ENCODE measurements around the gene POLR1B.
"Not testable (repeated sequence)": the region's sequence is repeated elsewhere in the genome, so short reads cannot be mapped to it uniquely, and the experiment has no call there.

POLR1B gene

GRCh38 chr2:112516801-112517200, 25.5 kb upstream of the POLR1B start:
- no peak overlapping the region for H3K4me3 ChIP-seq (ENCODE audit: control insufficient read depth, low read depth, low read length)
- DNase-seq (ENCODE audit: low read depth): no peak
- no peak for TF ChIP-seq CTCF (IDR thresholded peaks at IDR 0.05; ENCODE audit: control insufficient read depth, insufficient read depth, low read depth, low read length, missing control alignments)

GRCh38 chr2:112518807-112519206, 23.5 kb upstream of the POLR1B start:
- H3K4me3 ChIP-seq (ENCODE audit: control insufficient read depth, low read depth, low read length): no peak overlapping the region
- no peak for DNase-seq (ENCODE audit: low read depth)
- TF ChIP-seq CTCF (IDR thresholded peaks at IDR 0.05; ENCODE audit: control insufficient read depth, insufficient read depth, low read depth, low read length, missing control alignments): no peak

- no peak for DNase-seq (ENCODE audit: low read depth)
- TF ChIP-seq CTCF (IDR thresholded peaks at IDR 0.05; ENCODE audit: control insufficient read depth, insufficient read depth, low read depth, low read length, missing control alignments): no peak
- no peak overlapping the region for H3K4me3 ChIP-seq (ENCODE audit: control insufficient read depth, low read depth, low read length)
Measured at GRCh38 chr2:112519506-112519905, 22.8 kb upstream of the POLR1B start.

GRCh38 chr2:112520234-112520783, 22.0 kb upstream of the POLR1B start:
- no peak for TF ChIP-seq CTCF (IDR thresholded peaks at IDR 0.05; ENCODE audit: control insufficient read depth, insufficient read depth, low read depth, low read length, missing control alignments)
- DNase-seq (ENCODE audit: low read depth): no peak

GRCh38 chr2:112523291-112523777, 18.9 kb upstream of the POLR1B start:
- DNase-seq (ENCODE audit: low read depth): no peak
- no peak overlapping the region for H3K4me3 ChIP-seq (ENCODE audit: control insufficient read depth, low read depth, low read length)
- TF ChIP-seq CTCF (IDR thresholded peaks at IDR 0.05; ENCODE audit: control insufficient read depth, insufficient read depth, low read depth, low read length, missing control alignments): no peak

More at GRCh38 chr2:112520234-112520783, 22.0 kb upstream of the POLR1B start:
- H3K4me3 ChIP-seq (ENCODE audit: control insufficient read depth, low read depth, low read length): no peak overlapping the region

- not testable (repeated sequence) for DNase-seq (ENCODE audit: low read depth)
Measured at GRCh38 chr2:112524276-112524675, 18.0 kb upstream of the POLR1B start.

GRCh38 chr2:112528541-112528940, 13.7 kb upstream of the POLR1B start:
- TF ChIP-seq CTCF (IDR thresholded peaks at IDR 0.05; ENCODE audit: control insufficient read depth, insufficient read depth, low read depth, low read length, missing control alignments): no peak
- H3K4me3 ChIP-seq (ENCODE audit: control insufficient read depth, low read depth, low read length): no peak overlapping the region
- no peak for DNase-seq (ENCODE audit: low read depth)

More at GRCh38 chr2:112524276-112524675, 18.0 kb upstream of the POLR1B start:
- not testable (repeated sequence) for H3K4me3 ChIP-seq (ENCODE audit: control insufficient read depth, low read depth, low read length)
